ENCODE results near the gene ZNF132. TPM values are rescaled to one million over a fixed set of nuclear protein-coding genes. Genes with fewer than 3 reads are reported as not detected.

The ZNF132 gene
- total and polyA plus RNA-seq, 9 of the 15 experiments (the other 6 are each of a cell fraction or from before 2014, with no cell fraction given), result 0.03 to 0.42 (median 0.10) TPM; not detected in 5

- TF ChIP-seq MCM3 (IDR thresholded peaks at IDR 0.05) (no peak), HCFC1 (IDR thresholded peaks at IDR 0.05; ENCODE audit: low read depth, low read length) (no peak), NFRKB (IDR thresholded peaks at IDR 0.05; ENCODE audit: low read depth) (no peak)
Measured at GRCh38 chr19:58480831-58481230, 40.9 kb upstream of the ZNF132 start (continued).

GRCh38 chr19:58480481-58480830 lies 40.5 kb upstream of the ZNF132 start:
- no peak for ATAC-seq
- POLR2A ChIA-PET, result interaction anchor here (0.7 kb wide), 1 partner anchor 9 kb away, joined by 3 read pairs; no protein-coding TSS in a partner anchor
- Histone ChIP-seq H3K9me3 (replicated peaks; ENCODE audit: control insufficient read depth, insufficient read depth, low read depth, low read length) (no peaks in the 10 kb centered on the region), H3K36me3 (ENCODE audit: control insufficient read depth, insufficient read depth, low read length) (peaks cover 44% of the 10 kb centered on the region; the same call in 2 of the 3 replicates), H4K20me1 (replicated peaks; ENCODE audit: control insufficient read depth, insufficient read depth, low read length) (0 out of 2 replicates have a peak, but pooled peaks cover 1% of the 10 kb centered on the region), H3K27ac (ENCODE audit: extremely low read depth, low read depth, low read length) (no peak overlapping the region), H3K4me2 (ENCODE audit: insufficient read depth, low read length) (no peak overlapping the region), H3K79me2 (ENCODE audit: control insufficient read depth, insufficient read depth, low read length) (no peaks in the 10 kb centered on the region; the same call in 1 of the 3 replicates), H3K9me1 (ENCODE audit: control insufficient read depth, insufficient read depth, low read length) (no peaks in the 10 kb centered on the region), H3K27me3 (ENCODE audit: control insufficient read depth in 2 of 2, insufficient read depth in 2 of 2, low read length in 2 of 2) (no peaks in the 10 kb centered on the region), H2AFZ (ENCODE audit: low read depth, low read length) (no peak overlapping the region), H3K4me1 (replicated peaks in 1 of 2; ENCODE audit: control insufficient read depth in 2 of 2, insufficient read depth in 2 of 2, low read length in 2 of 2) (peaks cover 11 to 36% of the 10 kb centered on the region in 2 experiments), H3K4me3 (no peak overlapping the region), H3K9ac (ENCODE audit: insufficient read depth in 1 of 2, low read depth in 2 of 2, low read length in 2 of 2) (0 out of 4 replicates have a peak overlapping the region, but pooled peaks of 1 of the 2 experiments have one; percentile 8)
- in situ Hi-C loops (cut with MboI) (no loop called here), intact Hi-C loops (cut with micrococcal nuclease) (no loop called here)
- no peak for DNase-seq (ENCODE audit: extremely low read depth in 1 of 4, low spot score in 3 of 4)
- FAIRE-seq, result no peak
- WGBS (ENCODE audit: insufficient coverage, low coverage, missing lambda C conversion rate), result 92% methylated on average over 7 of the region's 20 CpGs
- no TSS peak for BruUV-seq (replicated peaks)
- TF ChIP-seq POLR2G (IDR thresholded peaks at IDR 0.05; ENCODE audit: low read depth, low read length) (peak; percentile 19; the same call in 1 of the 2 replicates), RBFOX2 (IDR thresholded peaks at IDR 0.05; ENCODE audit: low read depth, low read length) (peak; percentile 19), MCM3 (IDR thresholded peaks at IDR 0.05) (no peak), TCF7 (IDR thresholded peaks at IDR 0.05; ENCODE audit: borderline replicate concordance) (no peak), SP2 (IDR thresholded peaks at IDR 0.05; ENCODE audit: extremely low read depth, low read depth, low read length, poor library complexity, severe bottlenecking) (no peak), BRD4 (IDR thresholded peaks at IDR 0.05) (no peak), GABPA (tag; conservative IDR thresholded peaks at IDR 0.05; ENCODE audit: low read depth) (no peak)
- TF ChIP-seq, protein P1, sequence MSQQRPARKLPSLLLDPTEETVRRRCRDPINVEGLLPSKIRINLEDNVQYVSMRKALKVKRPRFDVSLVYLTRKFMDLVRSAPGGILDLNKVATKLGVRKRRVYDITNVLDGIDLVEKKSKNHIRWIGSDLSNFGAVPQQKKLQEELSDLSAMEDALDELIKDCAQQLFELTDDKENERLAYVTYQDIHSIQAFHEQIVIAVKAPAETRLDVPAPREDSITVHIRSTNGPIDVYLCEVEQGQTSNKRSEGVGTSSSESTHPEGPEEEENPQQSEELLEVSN (IDR thresholded peaks at IDR 0.05; ENCODE audit: borderline replicate concordance in 1 of 2, extremely low read depth in 1 of 2, insufficient read depth in 1 of 2, insufficient read length in 1 of 2, low read depth in 1 of 2, low read length in 1 of 2, poor library complexity in 1 of 2, severe bottlenecking in 1 of 2), result no peak
- TF ChIP-seq, protein P2, sequence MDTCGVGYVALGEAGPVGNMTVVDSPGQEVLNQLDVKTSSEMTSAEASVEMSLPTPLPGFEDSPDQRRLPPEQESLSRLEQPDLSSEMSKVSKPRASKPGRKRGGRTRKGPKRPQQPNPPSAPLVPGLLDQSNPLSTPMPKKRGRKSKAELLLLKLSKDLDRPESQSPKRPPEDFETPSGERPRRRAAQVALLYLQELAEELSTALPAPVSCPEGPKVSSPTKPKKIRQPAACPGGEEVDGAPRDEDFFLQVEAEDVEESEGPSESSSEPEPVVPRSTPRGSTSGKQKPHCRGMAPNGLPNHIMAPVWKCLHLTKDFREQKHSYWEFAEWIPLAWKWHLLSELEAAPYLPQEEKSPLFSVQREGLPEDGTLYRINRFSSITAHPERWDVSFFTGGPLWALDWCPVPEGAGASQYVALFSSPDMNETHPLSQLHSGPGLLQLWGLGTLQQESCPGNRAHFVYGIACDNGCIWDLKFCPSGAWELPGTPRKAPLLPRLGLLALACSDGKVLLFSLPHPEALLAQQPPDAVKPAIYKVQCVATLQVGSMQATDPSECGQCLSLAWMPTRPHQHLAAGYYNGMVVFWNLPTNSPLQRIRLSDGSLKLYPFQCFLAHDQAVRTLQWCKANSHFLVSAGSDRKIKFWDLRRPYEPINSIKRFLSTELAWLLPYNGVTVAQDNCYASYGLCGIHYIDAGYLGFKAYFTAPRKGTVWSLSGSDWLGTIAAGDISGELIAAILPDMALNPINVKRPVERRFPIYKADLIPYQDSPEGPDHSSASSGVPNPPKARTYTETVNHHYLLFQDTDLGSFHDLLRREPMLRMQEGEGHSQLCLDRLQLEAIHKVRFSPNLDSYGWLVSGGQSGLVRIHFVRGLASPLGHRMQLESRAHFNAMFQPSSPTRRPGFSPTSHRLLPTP (IDR thresholded peaks at IDR 0.05; ENCODE audit: borderline replicate concordance, extremely low read depth, insufficient read length), result no peak
- CTCF ChIA-PET (ENCODE audit: low intra/inter-chr PET ratio), result no interaction called here

Data from K562 (cell line).